ENCODE measurements around the gene DCC.

Gene DCC

GRCh38 chr18:53115876-53116585 lies 776.0 kb downstream of the DCC start:
- peak; percentile 30 for DNase-seq

GRCh38 chr18:53117851-53118250 lies 777.9 kb downstream of the DCC start:
- no peak for DNase-seq

GRCh38 chr18:53126210-53126609 lies 786.2 kb downstream of the DCC start:
- DNase-seq, result no peak

- no peak for DNase-seq
Observed at GRCh38 chr18:53131001-53131400, 791.0 kb downstream of the DCC start.

GRCh38 chr18:53134711-53135110 lies 794.7 kb downstream of the DCC start:
- DNase-seq, result no peak

- no peak for DNase-seq
Observed at GRCh38 chr18:53135654-53136053, 795.7 kb downstream of the DCC start.

- DNase-seq, result no peak
Observed at GRCh38 chr18:53139746-53140500, 799.9 kb downstream of the DCC start.

GRCh38 chr18:53142005-53142404 lies 802.0 kb downstream of the DCC start:
- DNase-seq, result peak; percentile 23

GRCh38 chr18:53147472-53147871 lies 807.5 kb downstream of the DCC start:
- DNase-seq, result no peak

GRCh38 chr18:53148123-53148522 lies 808.1 kb downstream of the DCC start:
- DNase-seq, result peak; percentile 25

- DNase-seq, result peak; percentile 34
Observed at GRCh38 chr18:53152476-53152875, 812.5 kb downstream of the DCC start.

GRCh38 chr18:53153281-53153680 lies 813.3 kb downstream of the DCC start:
- peak; percentile 52 for DNase-seq

GRCh38 chr18:53153800-53154199 lies 813.8 kb downstream of the DCC start:
- DNase-seq, result no peak

GRCh38 chr18:53165770-53166169 lies 825.8 kb downstream of the DCC start:
- DNase-seq, result no peak

GRCh38 chr18:53169346-53169745 lies 829.3 kb downstream of the DCC start:
- DNase-seq, result no peak

GRCh38 chr18:53191634-53192033 lies 851.6 kb downstream of the DCC start:
- peak; percentile 85 for DNase-seq

GRCh38 chr18:53193870-53194269 lies 853.9 kb downstream of the DCC start:
- no peak for DNase-seq

GRCh38 chr18:53219853-53220252 lies 879.9 kb downstream of the DCC start:
- peak; percentile 18 for DNase-seq

GRCh38 chr18:53224128-53224778 lies 884.3 kb downstream of the DCC start:
- no peak for DNase-seq

GRCh38 chr18:53225567-53226325 lies 885.7 kb downstream of the DCC start:
- DNase-seq, result no peak

GRCh38 chr18:53234610-53235009 lies 894.6 kb downstream of the DCC start:
- DNase-seq, result no peak

GRCh38 chr18:53241161-53241560 lies 901.2 kb downstream of the DCC start:
- no peak for DNase-seq

- DNase-seq, result peak; percentile 96
Observed at GRCh38 chr18:53253789-53254188, 913.8 kb downstream of the DCC start.
